IMR-90 (cell line): ENCODE results near the gene RARRES2.

Experiments used
- CEBPB ChIP-seq: IDR thresholded peaks from 2 replicates; pipeline ENCODE4 v1.6.1; 2012; ENCODE audit warnings: low read depth, low read length, improper control_type of control experiment
- MAFK ChIP-seq: IDR thresholded peaks from 2 replicates; pipeline ENCODE4 v1.6.1; 2012; ENCODE audit warnings: low read depth, low read length, improper control_type of control experiment
- POLR2A ChIP-seq: IDR thresholded peaks from 2 replicates; pipeline ENCODE4 v1.6.1; 2012; ENCODE audit warnings: mild to moderate bottlenecking, low read depth, low read length
- TF ChIP-seq, protein P1 (sequence below): fragments of 150-350 bp; IDR thresholded peaks from 2 replicates; pipeline ENCODE4 v1.6.1; 2017; ENCODE audit warnings: mild to moderate bottlenecking, antibody characterized with exemption, low read length, low read depth
- TF ChIP-seq, protein P2 (sequence below): conservative IDR thresholded peaks from 2 replicates; pipeline ENCODE4 v1.5.1; 2012; ENCODE audit warnings: mild to moderate bottlenecking, low read depth, low read length, improper control_type of control experiment

GRCh38 chr7:150322833-150323681 lies 18.4 kb downstream of the RARRES2 start, which contains the start of the genes ACTR3C and LRRC61:
- TF ChIP-seq, protein P1, sequence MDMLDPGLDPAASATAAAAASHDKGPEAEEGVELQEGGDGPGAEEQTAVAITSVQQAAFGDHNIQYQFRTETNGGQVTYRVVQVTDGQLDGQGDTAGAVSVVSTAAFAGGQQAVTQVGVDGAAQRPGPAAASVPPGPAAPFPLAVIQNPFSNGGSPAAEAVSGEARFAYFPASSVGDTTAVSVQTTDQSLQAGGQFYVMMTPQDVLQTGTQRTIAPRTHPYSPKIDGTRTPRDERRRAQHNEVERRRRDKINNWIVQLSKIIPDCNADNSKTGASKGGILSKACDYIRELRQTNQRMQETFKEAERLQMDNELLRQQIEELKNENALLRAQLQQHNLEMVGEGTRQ, result no peak
- TF ChIP-seq, protein P2, sequence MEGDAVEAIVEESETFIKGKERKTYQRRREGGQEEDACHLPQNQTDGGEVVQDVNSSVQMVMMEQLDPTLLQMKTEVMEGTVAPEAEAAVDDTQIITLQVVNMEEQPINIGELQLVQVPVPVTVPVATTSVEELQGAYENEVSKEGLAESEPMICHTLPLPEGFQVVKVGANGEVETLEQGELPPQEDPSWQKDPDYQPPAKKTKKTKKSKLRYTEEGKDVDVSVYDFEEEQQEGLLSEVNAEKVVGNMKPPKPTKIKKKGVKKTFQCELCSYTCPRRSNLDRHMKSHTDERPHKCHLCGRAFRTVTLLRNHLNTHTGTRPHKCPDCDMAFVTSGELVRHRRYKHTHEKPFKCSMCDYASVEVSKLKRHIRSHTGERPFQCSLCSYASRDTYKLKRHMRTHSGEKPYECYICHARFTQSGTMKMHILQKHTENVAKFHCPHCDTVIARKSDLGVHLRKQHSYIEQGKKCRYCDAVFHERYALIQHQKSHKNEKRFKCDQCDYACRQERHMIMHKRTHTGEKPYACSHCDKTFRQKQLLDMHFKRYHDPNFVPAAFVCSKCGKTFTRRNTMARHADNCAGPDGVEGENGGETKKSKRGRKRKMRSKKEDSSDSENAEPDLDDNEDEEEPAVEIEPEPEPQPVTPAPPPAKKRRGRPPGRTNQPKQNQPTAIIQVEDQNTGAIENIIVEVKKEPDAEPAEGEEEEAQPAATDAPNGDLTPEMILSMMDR, result no peak
- no peak for TF ChIP-seq POLR2A
- TF ChIP-seq CEBPB, result no peak
- TF ChIP-seq MAFK, result no peak
